ENCODE data around the gene XDH. TPM values are rescaled to one million over a fixed set of nuclear protein-coding genes. Genes with fewer than 3 reads are reported as not detected.

XDH gene
- total RNA-seq, 1 donor from 2014 or later, result 1.3 TPM

DNA sequence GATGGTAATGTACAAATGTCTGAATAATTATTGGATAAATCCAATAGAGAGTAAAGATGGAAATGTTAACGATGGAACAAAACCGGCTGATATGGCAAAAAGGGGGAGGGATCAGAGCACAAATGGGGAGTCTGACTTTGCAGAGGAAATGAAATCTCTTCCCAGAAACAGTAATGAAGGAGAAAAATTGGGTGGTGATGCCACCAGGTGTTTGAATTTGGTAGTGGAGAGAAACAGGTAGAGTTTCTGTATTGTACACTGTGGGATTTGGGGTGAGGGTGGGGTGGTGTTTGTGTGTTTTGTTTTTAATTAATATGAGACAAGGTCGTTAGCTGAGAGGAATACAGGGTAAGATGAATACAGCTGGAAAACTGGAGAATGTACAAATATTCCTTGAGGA is 20.4 kb upstream of the XDH start:
- Mint-ChIP-seq H3K4me1 (ENCODE audit: low read depth, unreplicated experiment) (no peaks in the 10 kb centered on the region), H3K27ac (ENCODE audit: unreplicated experiment) (no peak overlapping the region), H3K36me3 (ENCODE audit: unreplicated experiment) (no peaks in the 10 kb centered on the region), H3K9me3 (ENCODE audit: unreplicated experiment) (no peaks in the 10 kb centered on the region), H3K27me3 (ENCODE audit: unreplicated experiment) (no peaks in the 10 kb centered on the region), H3K4me3 (ENCODE audit: unreplicated experiment) (no peak overlapping the region)
- DNase-seq, result no peak
- TF ChIP-seq, protein P1, sequence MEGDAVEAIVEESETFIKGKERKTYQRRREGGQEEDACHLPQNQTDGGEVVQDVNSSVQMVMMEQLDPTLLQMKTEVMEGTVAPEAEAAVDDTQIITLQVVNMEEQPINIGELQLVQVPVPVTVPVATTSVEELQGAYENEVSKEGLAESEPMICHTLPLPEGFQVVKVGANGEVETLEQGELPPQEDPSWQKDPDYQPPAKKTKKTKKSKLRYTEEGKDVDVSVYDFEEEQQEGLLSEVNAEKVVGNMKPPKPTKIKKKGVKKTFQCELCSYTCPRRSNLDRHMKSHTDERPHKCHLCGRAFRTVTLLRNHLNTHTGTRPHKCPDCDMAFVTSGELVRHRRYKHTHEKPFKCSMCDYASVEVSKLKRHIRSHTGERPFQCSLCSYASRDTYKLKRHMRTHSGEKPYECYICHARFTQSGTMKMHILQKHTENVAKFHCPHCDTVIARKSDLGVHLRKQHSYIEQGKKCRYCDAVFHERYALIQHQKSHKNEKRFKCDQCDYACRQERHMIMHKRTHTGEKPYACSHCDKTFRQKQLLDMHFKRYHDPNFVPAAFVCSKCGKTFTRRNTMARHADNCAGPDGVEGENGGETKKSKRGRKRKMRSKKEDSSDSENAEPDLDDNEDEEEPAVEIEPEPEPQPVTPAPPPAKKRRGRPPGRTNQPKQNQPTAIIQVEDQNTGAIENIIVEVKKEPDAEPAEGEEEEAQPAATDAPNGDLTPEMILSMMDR (IDR thresholded peaks at IDR 0.05; ENCODE audit: partially characterized antibody, unreplicated experiment), result no peak

DNA sequence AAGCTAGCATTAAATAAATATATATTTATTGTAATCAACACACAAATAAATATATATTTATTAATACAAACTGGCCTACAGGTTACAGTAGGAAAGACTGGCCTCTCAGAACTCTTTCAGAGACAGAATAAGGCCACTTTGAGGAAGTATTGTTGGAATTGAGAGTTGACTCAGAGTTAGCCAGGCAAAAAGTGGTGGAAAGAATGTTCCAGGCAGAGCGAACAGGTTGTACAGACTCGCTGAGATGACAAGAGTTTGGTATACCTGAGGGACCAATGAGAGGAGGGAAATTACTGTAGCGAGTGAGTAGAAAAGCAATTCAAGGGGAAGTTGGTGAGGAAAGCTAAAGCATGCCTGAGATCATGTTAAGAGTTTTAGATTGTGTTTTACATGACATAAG is 19.0 kb upstream of the XDH start:
- no peaks in the 10 kb centered on the region for H3K27me3 Mint-ChIP-seq (ENCODE audit: unreplicated experiment)
- no peaks in the 10 kb centered on the region for H3K9me3 Mint-ChIP-seq (ENCODE audit: unreplicated experiment)
- no peaks in the 10 kb centered on the region for H3K4me1 Mint-ChIP-seq (ENCODE audit: low read depth, unreplicated experiment)
- no peak overlapping the region for H3K4me3 Mint-ChIP-seq (ENCODE audit: unreplicated experiment)
- no peak overlapping the region for H3K27ac Mint-ChIP-seq (ENCODE audit: unreplicated experiment)
- no peak for DNase-seq
- TF ChIP-seq, protein P1 (IDR thresholded peaks at IDR 0.05; ENCODE audit: partially characterized antibody, unreplicated experiment), result no peak
- H3K36me3 Mint-ChIP-seq (ENCODE audit: unreplicated experiment), result no peaks in the 10 kb centered on the region

DNA sequence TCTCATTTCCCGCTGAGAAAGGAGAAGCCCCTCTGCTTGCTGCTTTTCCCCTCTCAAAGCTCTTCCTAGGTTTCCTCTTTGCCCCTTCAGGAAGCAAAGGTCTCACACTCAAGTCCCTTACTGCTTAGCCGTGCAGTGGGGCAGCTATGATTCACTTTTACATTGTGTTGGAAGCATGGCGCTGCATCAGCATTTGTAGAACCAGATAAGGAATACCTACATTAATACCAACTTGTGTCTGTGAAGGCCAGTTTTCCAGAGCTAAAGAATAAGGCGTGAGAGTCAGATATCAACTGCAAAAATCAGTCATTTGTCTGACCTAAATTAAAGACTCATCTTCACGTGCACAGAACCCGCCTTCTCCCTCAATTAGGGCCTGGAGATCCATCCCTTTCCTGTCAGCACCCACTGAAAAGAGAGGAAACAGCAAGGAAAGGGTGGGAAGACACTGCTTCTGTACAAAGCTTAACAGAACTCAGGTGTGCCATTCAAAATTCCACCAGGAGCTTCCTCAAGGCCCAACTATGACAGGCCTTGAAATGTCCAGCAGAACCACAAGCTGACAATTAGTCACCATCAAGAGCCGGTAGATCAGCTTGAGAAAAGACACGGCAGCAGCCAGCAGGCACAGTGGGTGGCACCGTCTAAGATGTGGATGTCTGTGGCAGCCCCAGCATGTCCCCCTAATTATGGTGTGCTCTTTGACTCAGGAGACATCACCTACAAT is 16.1 kb upstream of the XDH start:
- Mint-ChIP-seq H3K4me3 (ENCODE audit: unreplicated experiment) (no peak overlapping the region), H3K4me1 (ENCODE audit: low read depth, unreplicated experiment) (no peaks in the 10 kb centered on the region), H3K27me3 (ENCODE audit: unreplicated experiment) (no peaks in the 10 kb centered on the region), H3K27ac (ENCODE audit: unreplicated experiment) (no peak overlapping the region), H3K36me3 (ENCODE audit: unreplicated experiment) (no peaks in the 10 kb centered on the region), H3K9me3 (ENCODE audit: unreplicated experiment) (no peaks in the 10 kb centered on the region)
- TF ChIP-seq, protein P1 (IDR thresholded peaks at IDR 0.05; ENCODE audit: partially characterized antibody, unreplicated experiment), result no peak
- DNase-seq, result no peak

DNA sequence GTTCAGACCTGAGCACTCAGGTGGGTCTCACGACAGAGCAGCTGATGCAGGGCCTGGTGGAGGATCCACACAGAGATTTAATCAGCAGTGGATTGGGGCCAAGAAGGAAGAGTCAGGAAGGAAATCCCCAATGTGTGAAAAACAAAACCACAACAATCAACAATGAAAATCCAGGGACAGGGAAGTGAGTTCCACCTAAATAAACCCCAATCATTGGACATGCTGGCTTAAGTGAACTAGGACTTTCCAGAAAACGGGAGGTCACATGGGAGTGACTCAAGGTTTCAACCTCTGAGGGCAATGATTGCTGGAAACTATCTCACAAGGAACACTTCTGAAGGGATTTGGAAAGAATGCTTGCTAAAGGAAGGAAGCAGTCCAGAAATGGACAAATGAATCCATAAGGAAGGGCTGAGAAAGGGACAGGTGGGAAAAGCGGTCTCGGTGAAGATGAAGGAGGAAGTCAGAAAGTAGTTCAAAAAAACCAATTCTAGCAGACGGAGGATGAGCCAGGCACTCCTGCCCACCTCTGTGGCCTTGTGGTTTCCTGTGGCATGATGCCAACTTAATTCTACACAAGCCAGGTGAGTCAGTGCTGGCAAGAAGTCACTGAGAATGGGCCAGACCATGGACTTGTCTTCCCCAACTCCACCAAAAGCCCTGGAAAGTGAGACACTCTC is 15.4 kb upstream of the XDH start:
- TF ChIP-seq, protein P1 (IDR thresholded peaks at IDR 0.05; ENCODE audit: partially characterized antibody, unreplicated experiment), result no peak
- Mint-ChIP-seq H3K27ac (ENCODE audit: unreplicated experiment) (no peak overlapping the region), H3K27me3 (ENCODE audit: unreplicated experiment) (no peaks in the 10 kb centered on the region), H3K36me3 (ENCODE audit: unreplicated experiment) (no peaks in the 10 kb centered on the region), H3K4me1 (ENCODE audit: low read depth, unreplicated experiment) (no peaks in the 10 kb centered on the region), H3K9me3 (ENCODE audit: unreplicated experiment) (no peaks in the 10 kb centered on the region), H3K4me3 (ENCODE audit: unreplicated experiment) (no peak overlapping the region)
- DNase-seq, result no peak

DNA sequence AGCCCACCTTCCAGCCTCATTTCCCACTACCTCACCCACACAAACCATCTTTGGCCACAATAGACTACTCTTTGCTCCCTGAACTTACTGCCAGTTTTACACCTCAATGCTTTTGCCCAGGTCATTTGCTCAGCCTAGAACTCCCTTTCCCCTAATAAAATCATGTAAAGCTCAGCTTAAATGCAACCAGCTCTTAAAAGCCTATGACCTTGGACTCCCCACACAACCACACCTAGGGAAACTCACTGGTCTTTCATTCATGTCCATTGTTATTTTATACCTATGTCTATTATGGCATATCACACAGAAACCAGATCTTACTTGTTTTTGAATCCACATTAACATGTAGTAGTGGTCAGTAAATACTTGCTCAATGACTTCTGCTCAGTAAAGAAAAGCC is 14.5 kb upstream of the XDH start:
- Mint-ChIP-seq H3K27ac (ENCODE audit: unreplicated experiment) (no peak overlapping the region), H3K4me1 (ENCODE audit: low read depth, unreplicated experiment) (no peaks in the 10 kb centered on the region), H3K36me3 (ENCODE audit: unreplicated experiment) (peaks cover 4% of the 10 kb centered on the region), H3K4me3 (ENCODE audit: unreplicated experiment) (no peak overlapping the region), H3K9me3 (ENCODE audit: unreplicated experiment) (no peaks in the 10 kb centered on the region), H3K27me3 (ENCODE audit: unreplicated experiment) (no peaks in the 10 kb centered on the region)
- no peak for DNase-seq
- TF ChIP-seq, protein P1 (IDR thresholded peaks at IDR 0.05; ENCODE audit: partially characterized antibody, unreplicated experiment), result no peak

All from glutamatergic neuron (in vitro differentiated cells).